AG04450 (cell line): Measurements from ENCODE around the gene HOXC13. TPM values are rescaled to one million over a fixed set of nuclear protein-coding genes. Genes with fewer than 3 reads are reported as not detected.

ENCODE experiments used
- CTCF ChIA-PET: fragments of 300-600, 350-600 bp; formaldehyde crosslinking; extraction: SDS; loops from one replicate; lab custom pipeline; 2022; ENCODE audit warnings: antibody characterized with exemption, inconsistent platforms; lab: Charles Lee
- POLR2A ChIA-PET: fragments of 350-600 bp; formaldehyde crosslinking; extraction: SDS; loops from one replicate; lab custom pipeline; 2021; ENCODE audit warnings: antibody characterized with exemption, inconsistent platforms; lab: Yijun Ruan, JAX
- DNase-seq: peaks from one replicate; pipeline ENCODE4 v3.0.0-alpha.2; 2011; ENCODE audit warnings: low read depth, low spot score
- H3K27ac ChIP-seq: one replicate; pipeline ENCODE4 v1.5.1; 2012; ENCODE audit warnings: low read depth, low read length, control low read depth
- H3K27me3 ChIP-seq: one replicate; pipeline ENCODE4 v1.6.0; 2012; ENCODE audit warnings: low read length; ENCODE audit not compliant: control insufficient read depth, insufficient read depth
- H3K4me3 ChIP-seq: 2 replicates; pipeline ENCODE4 v1.5.1; 2011; ENCODE audit warnings: mild to moderate bottlenecking, low read depth, low read length, control low read depth
- H3K9me3 ChIP-seq: 2 replicates; pipeline ENCODE4 v1.5.1; 2012; ENCODE audit warnings: low read length; ENCODE audit not compliant: control insufficient read depth, insufficient read depth
- polyA plus RNA-seq: library from polyadenylated mRNA; depleted of rRNA; stranded (reverse); fragments of >200 nt; gene quantifications from 2 replicates; pipeline ENCODE4 v1.2.3, GENCODE V29; 2011
- TF ChIP-seq, protein P1 (sequence below): IDR thresholded peaks from 2 replicates; pipeline ENCODE4 v1.5.1; 2011; ENCODE audit warnings: low read depth, low read length, control low read depth, inconsistent platforms

The HOXC13 gene
- polyA plus RNA-seq, 1 experiment, result not detected

DNA sequence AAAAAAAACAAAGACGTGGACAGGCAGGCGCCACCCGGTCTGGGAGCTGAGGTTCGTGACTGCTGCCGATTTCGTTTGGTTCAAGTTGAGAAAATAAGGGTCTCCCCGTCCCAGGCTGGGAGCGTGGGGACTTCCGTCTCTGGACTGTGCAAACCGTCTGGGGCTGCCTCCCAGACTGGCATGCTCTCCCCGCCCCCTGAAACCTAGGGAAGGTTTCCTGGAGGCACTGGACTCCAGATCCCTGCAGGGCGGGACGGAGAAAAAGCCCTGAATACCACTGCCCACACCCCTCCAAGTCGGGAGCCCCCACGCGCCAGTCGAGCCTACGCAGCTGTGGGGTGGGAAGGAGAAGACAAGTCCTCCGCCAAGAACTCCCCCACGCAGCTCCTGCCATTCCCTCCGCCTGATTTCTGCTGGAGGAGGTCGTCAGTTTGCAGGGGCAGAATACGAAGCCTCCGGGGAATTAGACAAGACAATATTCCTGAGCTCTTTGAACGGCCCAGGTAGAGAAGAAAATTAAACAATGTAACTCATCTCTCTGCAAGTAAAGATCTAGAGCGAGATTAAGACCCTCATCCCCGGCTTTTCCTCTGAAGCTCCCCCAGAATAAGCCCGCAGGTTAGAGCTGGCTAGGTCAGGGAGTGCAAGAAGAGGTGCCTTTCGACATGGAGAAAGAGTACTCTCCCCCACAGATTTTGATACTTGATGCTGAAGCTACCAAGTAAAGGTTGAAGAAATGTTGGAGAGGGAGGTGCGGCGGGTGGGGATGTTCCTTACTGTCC, 10.4 kb upstream of the HOXC13 start:
- Histone ChIP-seq H3K27me3 (peaks cover 87% of the 10 kb centered on the region), H3K9me3 (peaks cover 2% of the 10 kb centered on the region; the same call in 1 of the 2 replicates), H3K27ac (no peak overlapping the region), H3K4me3 (no peak overlapping the region)
- DNase-seq, result no peak
- POLR2A ChIA-PET, result no interaction called here
- CTCF ChIA-PET, result no interaction called here
- TF ChIP-seq, protein P1, sequence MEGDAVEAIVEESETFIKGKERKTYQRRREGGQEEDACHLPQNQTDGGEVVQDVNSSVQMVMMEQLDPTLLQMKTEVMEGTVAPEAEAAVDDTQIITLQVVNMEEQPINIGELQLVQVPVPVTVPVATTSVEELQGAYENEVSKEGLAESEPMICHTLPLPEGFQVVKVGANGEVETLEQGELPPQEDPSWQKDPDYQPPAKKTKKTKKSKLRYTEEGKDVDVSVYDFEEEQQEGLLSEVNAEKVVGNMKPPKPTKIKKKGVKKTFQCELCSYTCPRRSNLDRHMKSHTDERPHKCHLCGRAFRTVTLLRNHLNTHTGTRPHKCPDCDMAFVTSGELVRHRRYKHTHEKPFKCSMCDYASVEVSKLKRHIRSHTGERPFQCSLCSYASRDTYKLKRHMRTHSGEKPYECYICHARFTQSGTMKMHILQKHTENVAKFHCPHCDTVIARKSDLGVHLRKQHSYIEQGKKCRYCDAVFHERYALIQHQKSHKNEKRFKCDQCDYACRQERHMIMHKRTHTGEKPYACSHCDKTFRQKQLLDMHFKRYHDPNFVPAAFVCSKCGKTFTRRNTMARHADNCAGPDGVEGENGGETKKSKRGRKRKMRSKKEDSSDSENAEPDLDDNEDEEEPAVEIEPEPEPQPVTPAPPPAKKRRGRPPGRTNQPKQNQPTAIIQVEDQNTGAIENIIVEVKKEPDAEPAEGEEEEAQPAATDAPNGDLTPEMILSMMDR, result no peak

DNA sequence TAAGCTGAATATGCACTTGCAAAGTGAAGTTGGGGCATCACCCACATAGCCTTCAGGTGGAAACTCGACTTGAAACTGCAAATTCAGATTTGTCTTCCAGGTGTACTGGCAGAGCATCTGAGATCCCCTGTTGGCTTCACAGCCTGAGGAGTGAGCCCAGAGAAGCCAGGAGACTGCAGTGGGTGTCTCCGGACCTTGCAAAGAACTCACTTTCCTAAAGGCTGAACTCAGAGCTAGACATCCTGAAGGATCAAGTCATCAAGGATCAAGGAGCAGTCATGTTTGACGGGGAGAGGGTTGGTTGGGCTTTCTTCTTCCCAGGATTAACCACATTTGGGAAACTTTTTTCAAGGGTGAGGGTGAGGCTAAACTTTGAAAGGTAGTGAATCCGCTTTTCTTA, 9.1 kb upstream of the HOXC13 start:
- Histone ChIP-seq H3K27me3 (peaks cover 91% of the 10 kb centered on the region), H3K27ac (no peak overlapping the region), H3K4me3 (no peak overlapping the region), H3K9me3 (peaks cover 2% of the 10 kb centered on the region; the same call in 1 of the 2 replicates)
- POLR2A ChIA-PET, result no interaction called here
- CTCF ChIA-PET, result no interaction called here
- DNase-seq, result no peak
- TF ChIP-seq, protein P1, result no peak

DNA sequence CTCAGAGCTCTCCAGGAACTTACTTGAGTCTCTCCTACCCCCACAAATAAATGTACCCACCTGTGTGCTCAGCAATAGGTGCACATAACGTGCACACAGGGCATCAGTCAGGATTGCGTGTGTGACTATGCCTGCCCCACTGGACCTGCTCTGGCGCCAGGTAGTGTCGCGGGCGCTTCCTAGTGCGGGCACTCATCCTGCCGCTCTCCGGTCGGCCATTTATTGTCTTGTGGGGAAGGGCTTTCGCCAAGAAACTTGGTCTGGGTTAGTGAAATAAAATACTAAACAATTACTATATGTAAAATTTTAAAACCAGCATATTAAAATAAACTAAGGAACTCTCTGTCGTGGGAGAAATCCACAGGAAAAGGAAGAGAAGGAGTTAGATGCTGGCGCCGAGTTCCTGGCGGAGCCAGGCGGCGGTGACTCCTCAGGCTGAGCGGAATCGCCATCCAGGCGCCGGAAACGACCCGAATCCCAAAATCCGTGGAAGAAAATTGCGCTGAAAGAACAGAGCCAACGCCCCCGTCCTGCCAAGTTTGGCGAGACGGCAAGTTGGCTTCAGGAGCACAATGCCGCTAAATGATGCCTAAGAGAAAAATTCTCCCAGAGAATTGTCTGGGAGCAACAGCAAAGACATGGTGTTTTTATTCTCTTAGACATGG, 7.9 kb upstream of the HOXC13 start:
- Histone ChIP-seq H3K27ac (no peak overlapping the region), H3K9me3 (peaks cover 2% of the 10 kb centered on the region; the same call in 1 of the 2 replicates), H3K4me3 (no peak overlapping the region), H3K27me3 (peaks cover 96% of the 10 kb centered on the region)
- DNase-seq, result no peak
- ChIA-PET POLR2A (no interaction called here), CTCF (no interaction called here)
- TF ChIP-seq, protein P1, result no peak

DNA sequence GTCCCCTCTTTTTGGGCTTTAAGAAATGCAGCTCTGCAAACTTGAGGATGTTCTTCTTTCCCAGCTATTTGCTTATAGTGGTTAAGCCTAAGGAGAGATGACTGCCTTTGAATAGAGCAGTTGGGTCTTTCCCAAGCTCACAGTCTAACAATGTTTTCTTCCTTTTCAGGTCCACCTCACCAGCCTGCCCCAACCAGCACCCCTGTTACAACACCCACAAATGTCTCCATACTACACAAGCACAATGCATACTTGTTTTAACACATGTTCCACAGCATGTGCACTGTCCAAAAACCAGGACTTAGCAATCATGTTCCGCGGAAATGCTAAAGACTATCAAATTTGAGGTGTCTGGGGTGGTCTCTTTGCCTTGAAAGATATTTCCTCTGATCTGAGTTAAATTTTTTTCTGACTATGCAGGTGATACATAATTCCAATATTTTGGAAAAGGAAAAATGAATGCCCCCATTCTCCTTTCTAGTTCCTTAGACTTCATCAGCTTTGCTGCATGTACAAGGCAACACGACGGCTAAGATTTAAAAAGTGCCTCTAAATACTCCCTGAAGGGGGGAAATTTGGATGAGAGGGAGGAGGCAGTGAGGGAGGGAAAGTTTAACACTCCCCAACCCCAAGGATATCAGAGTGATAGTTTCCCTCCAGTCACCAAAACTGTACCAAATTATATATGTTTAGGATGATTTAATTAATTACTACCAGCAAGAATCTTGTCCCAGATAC, 6.6 kb upstream of the HOXC13 start:
- CTCF ChIA-PET, result no interaction called here
- no peak for DNase-seq
- TF ChIP-seq, protein P1, result no peak
- H3K27ac ChIP-seq, result no peak overlapping the region
- H3K4me3 ChIP-seq, result no peak overlapping the region
- POLR2A ChIA-PET, result no interaction called here
- peaks cover 96% of the 10 kb centered on the region for H3K27me3 ChIP-seq
- peaks cover 2% of the 10 kb centered on the region; the same call in 1 of the 2 replicates for H3K9me3 ChIP-seq
